PC-9 (cell line): Measurements from ENCODE around the gene LINS1.

ENCODE experiments used
- CTCF ChIP-seq: fragments of 200-600 bp; sonication (generic); conservative IDR thresholded peaks from 2 replicates; pipeline ENCODE4 v1.6.1; 2017; ENCODE audit warnings: mixed run types, antibody characterized with exemption, mild to moderate bottlenecking, moderate library complexity
- EZH2 ChIP-seq: fragments of 200-600 bp; sonication (generic); IDR thresholded peaks from 2 replicates; pipeline ENCODE4 v1.8.0; 2017; ENCODE audit warnings: antibody characterized with exemption, low read depth

GRCh38 chr15:100521907-100522306 is 80.1 kb downstream of the LINS1 start:
- no peak for TF ChIP-seq CTCF
- no peak for TF ChIP-seq EZH2
